Peyer's patch (tissue), 4 donors: ENCODE measurements around the gene FLT3. TPM values are rescaled to one million over a fixed set of nuclear protein-coding genes. Genes with fewer than 3 reads are reported as not detected.

ENCODE experiments used
- DNase-seq, 3 donors: peaks; one replicate each; pipeline ENCODE4 v3.0.0-alpha.2; 2017 to 2019
- H3K27ac ChIP-seq, 4 donors: fragments of 200-600 bp; sonication (generic); one replicate each; pipeline ENCODE4 v1.5.1; 2016 to 2019
- H3K27me3 ChIP-seq, 2 donors: fragments of 200-600 bp; sonication (generic); one replicate each; pipeline ENCODE4 v1.5.1; 2019
- H3K36me3 ChIP-seq, 3 donors: fragments of 200-600 bp; sonication (generic); one replicate each; pipeline ENCODE4 v1.5.1; 2016 to 2019
- H3K4me1 ChIP-seq, 4 donors: fragments of 200-600 bp; sonication (generic); one replicate each; pipeline ENCODE4 v1.5.1; 2016 to 2019
- H3K4me3 ChIP-seq, 4 donors: fragments of 200-600 bp; sonication (generic); 1 replicate in 3 of 4; 2 replicates in 1 of 4; pipeline ENCODE4 v1.5.1; 2016 to 2019; ENCODE audit warnings: mild to moderate bottlenecking in 1 of 4
- H3K9me3 ChIP-seq, 4 donors: fragments of 200-600 bp; sonication (generic); one replicate each; pipeline ENCODE4 v1.5.1; 2016 to 2019; ENCODE audit warnings: mild to moderate bottlenecking in 1 of 4
- POLR2A ChIP-seq, 2 donors: fragments of 450-650 bp; IDR thresholded peaks; one replicate each; pipeline ENCODE4 v1.5.1; 2017; ENCODE audit warnings: antibody characterized with exemption in 2 of 2, mild to moderate bottlenecking in 2 of 2, moderate library complexity in 2 of 2
- total RNA-seq, 4 donors: library from RNA; depleted of rRNA; stranded (reverse); fragments of >200 nt; gene quantifications; one replicate each; pipeline ENCODE4 v1.1.0, GENCODE V29; 2016
- TF ChIP-seq, protein P1 (sequence below), 6 experiments: fragments of 450-650 bp in 4 of 6; fragments of 200-600 bp in 2 of 6; sonication (generic) in 1 of 6; IDR thresholded peaks; one replicate each; pipeline ENCODE4 v1.5.1; 2017 to 2019; ENCODE audit warnings: antibody characterized with exemption in 6 of 6, mild to moderate bottlenecking in 3 of 6, moderate library complexity in 1 of 6

Gene FLT3
- total RNA-seq, 4 donors from 2014 or later = 0.38 to 10.7 (median 0.67) TPM; not detected in 1

- peaks cover 0 to 38% (median 5%) of the 10 kb centered on the region in 4 donors for H3K4me1 ChIP-seq
- no peak for DNase-seq
- peaks cover 0 to 9% of the 10 kb centered on the region in 2 donors for H3K27me3 ChIP-seq
- peaks cover 0 to 4% (median 0%) of the 10 kb centered on the region in 3 donors for H3K36me3 ChIP-seq
- no peak for TF ChIP-seq POLR2A (IDR thresholded peaks at IDR 0.05)
- TF ChIP-seq, protein P1, sequence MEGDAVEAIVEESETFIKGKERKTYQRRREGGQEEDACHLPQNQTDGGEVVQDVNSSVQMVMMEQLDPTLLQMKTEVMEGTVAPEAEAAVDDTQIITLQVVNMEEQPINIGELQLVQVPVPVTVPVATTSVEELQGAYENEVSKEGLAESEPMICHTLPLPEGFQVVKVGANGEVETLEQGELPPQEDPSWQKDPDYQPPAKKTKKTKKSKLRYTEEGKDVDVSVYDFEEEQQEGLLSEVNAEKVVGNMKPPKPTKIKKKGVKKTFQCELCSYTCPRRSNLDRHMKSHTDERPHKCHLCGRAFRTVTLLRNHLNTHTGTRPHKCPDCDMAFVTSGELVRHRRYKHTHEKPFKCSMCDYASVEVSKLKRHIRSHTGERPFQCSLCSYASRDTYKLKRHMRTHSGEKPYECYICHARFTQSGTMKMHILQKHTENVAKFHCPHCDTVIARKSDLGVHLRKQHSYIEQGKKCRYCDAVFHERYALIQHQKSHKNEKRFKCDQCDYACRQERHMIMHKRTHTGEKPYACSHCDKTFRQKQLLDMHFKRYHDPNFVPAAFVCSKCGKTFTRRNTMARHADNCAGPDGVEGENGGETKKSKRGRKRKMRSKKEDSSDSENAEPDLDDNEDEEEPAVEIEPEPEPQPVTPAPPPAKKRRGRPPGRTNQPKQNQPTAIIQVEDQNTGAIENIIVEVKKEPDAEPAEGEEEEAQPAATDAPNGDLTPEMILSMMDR (IDR thresholded peaks at IDR 0.05) = no peak
- H3K27ac ChIP-seq = peak overlapping the region in 3 of 4 donors; percentile 76 to 98 (median 89)
- H3K4me3 ChIP-seq = peak overlapping the region in 2 of 4 donors; percentile 33 to 50
- no peaks in the 10 kb centered on the region for H3K9me3 ChIP-seq
These were observed 130.5 kb downstream of the FLT3 start for GRCh38 chr13:27969866-27970229.

DNA sequence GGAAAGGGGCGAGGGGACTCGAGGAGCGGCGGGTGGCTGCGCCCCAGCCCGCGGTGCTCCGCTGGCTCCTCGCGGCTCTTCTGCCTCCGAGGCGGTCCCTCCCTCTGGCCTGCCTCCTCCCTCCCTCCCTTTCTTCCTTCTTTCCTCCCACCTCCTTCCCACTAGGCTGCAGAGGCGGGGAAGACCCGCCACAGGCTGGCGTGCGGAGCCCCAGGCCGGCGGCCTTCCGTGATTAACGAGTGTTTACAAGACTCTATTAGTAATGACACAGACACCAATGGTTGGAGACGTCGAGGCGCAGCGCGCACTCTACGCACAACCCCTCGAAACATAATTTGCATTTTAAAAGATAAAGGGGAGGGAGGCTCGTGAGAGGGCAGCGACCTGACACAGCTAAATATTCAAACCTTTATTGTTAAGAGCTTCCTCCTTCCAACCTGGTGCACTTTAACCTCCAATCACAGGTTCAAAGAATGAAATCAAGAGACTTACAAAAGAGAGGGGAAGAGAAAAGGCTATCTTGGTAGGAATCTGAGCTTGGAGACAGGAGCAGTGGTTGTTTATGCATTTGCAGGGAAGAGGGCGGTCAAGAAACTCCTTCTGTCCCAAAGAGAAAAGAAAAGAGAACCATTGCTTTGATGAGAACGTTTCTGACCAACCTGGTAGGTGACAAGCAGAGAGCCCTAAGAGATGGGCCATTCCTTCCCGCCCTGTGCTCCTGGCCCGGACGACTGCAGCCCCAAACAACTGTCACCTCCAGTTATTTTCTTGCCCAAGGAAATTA lies 131.1 kb downstream of the FLT3 start, which contains the start of gene CDX2:
TSS of gene CDX2 (minus strand) at position 234 of the 784 bp plus-strand sequence. CDS start 309 bp downstream, outside the sequence.
- peak; percentile 98 to 99 for TF ChIP-seq POLR2A (IDR thresholded peaks at IDR 0.05)
- TF ChIP-seq, protein P1 (IDR thresholded peaks at IDR 0.05) = no peak
- peak in 2 of 3 donors; percentile 91 to 95 for DNase-seq
- peaks cover 0 to 38% (median 5%) of the 10 kb centered on the region in 4 donors for H3K4me1 ChIP-seq
- H3K36me3 ChIP-seq = peaks cover 0 to 4% (median 0%) of the 10 kb centered on the region in 3 donors
- peak within 1 kb of the TSS; percentile 26 to 80 (median 65) for H3K4me3 ChIP-seq
- no peaks in the 10 kb centered on the region for H3K9me3 ChIP-seq
- H3K27me3 ChIP-seq = peaks cover 0 to 9% of the 10 kb centered on the region in 2 donors
- H3K27ac ChIP-seq = peak within 1 kb of the TSS in 3 of 4 donors; percentile 84 to 98 (median 92)

DNA sequence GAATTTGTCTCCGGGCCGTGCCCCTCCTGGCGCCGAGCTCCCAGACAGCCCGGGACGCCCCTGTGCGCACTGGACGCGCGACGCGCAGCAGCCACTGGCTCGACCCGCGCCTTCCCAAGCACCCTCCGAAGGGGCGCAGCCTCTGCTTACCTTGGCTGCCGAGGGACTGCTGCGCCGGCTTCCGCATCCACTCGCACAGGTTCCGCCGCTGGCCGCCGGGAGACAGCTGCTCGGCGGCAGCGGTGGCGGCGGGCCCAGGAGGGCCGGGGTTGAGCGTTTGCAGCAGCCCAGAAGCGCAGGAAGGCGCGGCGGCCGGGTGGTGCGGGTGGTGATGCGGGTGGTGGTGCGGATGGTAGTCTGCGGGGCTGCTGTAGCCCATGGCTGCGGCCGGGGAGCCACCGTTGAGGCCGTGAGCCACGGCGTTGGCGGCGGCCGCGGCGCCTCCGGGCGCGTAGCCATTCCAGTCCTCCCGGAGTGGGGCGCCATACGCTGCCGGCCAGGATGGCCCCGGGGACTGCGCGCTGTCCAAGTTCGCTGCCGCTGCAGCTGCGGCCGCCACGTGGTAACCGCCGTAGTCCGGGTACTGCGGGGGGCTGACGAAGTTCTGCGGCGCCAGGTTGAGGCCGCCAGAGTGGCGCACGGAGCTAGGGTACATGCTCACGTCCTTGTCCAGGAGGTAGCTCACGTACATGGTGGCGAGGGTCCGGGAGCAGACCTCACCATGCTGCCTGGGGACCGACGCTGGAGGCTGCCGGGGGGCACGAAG lies 131.9 kb downstream of the FLT3 start:
- Histone ChIP-seq H3K4me1 (peaks cover 0 to 32% (median 5%) of the 10 kb centered on the region in 4 donors), H3K9me3 (no peaks in the 10 kb centered on the region), H3K36me3 (peaks cover 0 to 4% (median 0%) of the 10 kb centered on the region in 3 donors), H3K4me3 (peak overlapping the region; percentile 26 to 80 (median 65)), H3K27ac (peak overlapping the region in 3 of 4 donors; percentile 84 to 98 (median 92)), H3K27me3 (peaks cover 0 to 9% of the 10 kb centered on the region in 2 donors)
- no peak for TF ChIP-seq POLR2A (IDR thresholded peaks at IDR 0.05)
- TF ChIP-seq, protein P1 (IDR thresholded peaks at IDR 0.05) = no peak
- no peak for DNase-seq

DNA sequence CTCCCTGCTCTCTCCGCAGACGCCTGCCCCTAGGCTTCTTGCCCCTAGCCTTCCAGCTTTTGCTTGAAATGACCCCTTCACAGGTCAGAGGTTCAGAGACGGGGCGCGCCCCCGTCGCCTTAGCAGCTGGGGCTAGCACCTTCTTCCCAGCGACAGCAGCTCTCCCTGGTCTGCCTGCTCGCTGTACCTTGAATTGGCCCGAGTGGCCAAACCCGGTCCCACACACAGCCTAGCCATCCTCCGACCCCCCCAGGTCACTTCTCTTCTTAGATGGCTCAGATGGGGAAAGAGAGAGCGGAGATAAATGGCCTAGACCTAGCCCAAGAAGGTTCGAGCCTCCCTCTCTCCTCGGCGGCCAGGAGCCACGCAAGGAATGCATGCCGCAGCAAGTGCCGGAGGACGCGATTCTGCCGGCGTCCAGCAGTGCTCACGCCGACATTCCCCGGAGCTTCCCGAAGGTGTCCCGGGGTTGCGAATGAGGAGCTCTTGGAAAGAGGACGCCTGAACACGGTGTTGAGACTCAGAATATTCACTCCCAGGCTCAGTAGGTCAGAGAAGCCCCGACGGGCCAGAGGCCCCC lies 132.6 kb downstream of the FLT3 start:
- H3K4me1 ChIP-seq = peaks cover 0 to 32% (median 5%) of the 10 kb centered on the region in 4 donors
- H3K9me3 ChIP-seq = no peaks in the 10 kb centered on the region
- H3K4me3 ChIP-seq = peak overlapping the region in 3 of 4 donors; percentile 53 to 80 (median 77)
- no peak for DNase-seq
- TF ChIP-seq, protein P1 (IDR thresholded peaks at IDR 0.05) = no peak
- TF ChIP-seq POLR2A (IDR thresholded peaks at IDR 0.05) = no peak
- H3K36me3 ChIP-seq = peaks cover 0 to 4% (median 0%) of the 10 kb centered on the region in 3 donors
- H3K27ac ChIP-seq = peak overlapping the region in 3 of 4 donors; percentile 84 to 98 (median 92)
- peaks cover 0 to 9% of the 10 kb centered on the region in 2 donors for H3K27me3 ChIP-seq

GRCh38 chr13:27967203-27967735 lies 133.1 kb downstream of the FLT3 start:
- TF ChIP-seq, protein P1 (IDR thresholded peaks at IDR 0.05) = no peak
- no peak for TF ChIP-seq POLR2A (IDR thresholded peaks at IDR 0.05)
- peaks cover 0 to 4% (median 0%) of the 10 kb centered on the region in 3 donors for H3K36me3 ChIP-seq
- H3K4me3 ChIP-seq = peak overlapping the region in 3 of 4 donors; percentile 53 to 80 (median 77)
- no peak for DNase-seq
- no peaks in the 10 kb centered on the region for H3K9me3 ChIP-seq
- peaks cover 0 to 9% of the 10 kb centered on the region in 2 donors for H3K27me3 ChIP-seq
- peak overlapping the region in 3 of 4 donors; percentile 84 to 98 (median 92) for H3K27ac ChIP-seq
- peaks cover 0 to 33% (median 5%) of the 10 kb centered on the region in 4 donors for H3K4me1 ChIP-seq
